H9 (cell line): ENCODE results near the gene ARHGAP15. TPM values are rescaled to one million over a fixed set of nuclear protein-coding genes. Genes with fewer than 3 reads are reported as not detected.

ENCODE experiments used
- DNase-seq: peaks from one replicate; pipeline ENCODE4 v3.0.0-alpha.2; 2017
- H2AFZ ChIP-seq: one replicate; pipeline ENCODE4 v1.6.1; 2013; ENCODE audit warnings: mild to moderate bottlenecking, low read length, control low read depth, moderate library complexity
- H2AK5ac ChIP-seq: 2 replicates; pipeline ENCODE4 v1.6.1; 2013; ENCODE audit warnings: low read length, control low read depth, mixed read lengths; ENCODE audit not compliant: insufficient read length
- H2BK120ac ChIP-seq: one replicate; pipeline ENCODE4 v1.6.1; 2013; ENCODE audit warnings: low read depth, mild to moderate bottlenecking, low read length, control low read depth, inconsistent platforms; ENCODE audit not compliant: poor library complexity, severe bottlenecking
- H2BK12ac ChIP-seq: 2 replicates; pipeline ENCODE4 v1.6.1; 2013; ENCODE audit warnings: low read length, control low read depth, mixed read lengths, low read depth; ENCODE audit not compliant: insufficient read length
- H2BK15ac ChIP-seq: 2 replicates; pipeline ENCODE4 v1.6.1; 2013; ENCODE audit warnings: low read depth, low read length, control low read depth
- H2BK20ac ChIP-seq: one replicate; pipeline ENCODE4 v1.6.1; 2013; ENCODE audit warnings: low read depth, mild to moderate bottlenecking, low read length, control low read depth, inconsistent platforms; ENCODE audit not compliant: poor library complexity, severe bottlenecking
- H2BK5ac ChIP-seq: 2 replicates; pipeline ENCODE4 v1.6.1; 2013; ENCODE audit warnings: low read length, control low read depth, mixed read lengths; ENCODE audit not compliant: insufficient read length
- H3K14ac ChIP-seq: 2 replicates; pipeline ENCODE4 v1.6.1; 2013; ENCODE audit warnings: low read length, control low read depth; ENCODE audit not compliant: insufficient read depth
- H3K18ac ChIP-seq: 2 replicates; pipeline ENCODE4 v1.6.1; 2013; ENCODE audit warnings: low read depth, mild to moderate bottlenecking, mixed read lengths, low read length, control low read depth; ENCODE audit not compliant: insufficient read length
- H3K23ac ChIP-seq: 2 replicates; pipeline ENCODE4 v1.6.1; 2013; ENCODE audit warnings: low read length, control low read depth, mixed read lengths, low read depth; ENCODE audit not compliant: insufficient read length
- H3K23me2 ChIP-seq: 2 replicates; pipeline ENCODE4 v1.6.1; 2013; ENCODE audit warnings: low read depth, mild to moderate bottlenecking, mixed read lengths, low read length, control low read depth; ENCODE audit not compliant: insufficient read length, poor library complexity, severe bottlenecking
- H3K27ac ChIP-seq: 2 replicates; pipeline ENCODE4 v1.5.1; 2013; ENCODE audit warnings: low read length, control low read depth, mixed read lengths, low read depth; ENCODE audit not compliant: insufficient read length
- H3K27me3 ChIP-seq: 2 replicates; pipeline ENCODE4 v1.6.1; 2013; ENCODE audit warnings: low read length, control low read depth, inconsistent platforms; ENCODE audit not compliant: insufficient read depth
- H3K4ac ChIP-seq: 2 replicates; pipeline ENCODE4 v1.6.1; 2013; ENCODE audit warnings: low read depth, mild to moderate bottlenecking, control low read depth, inconsistent platforms, low read length, moderate library complexity
- H3K4me1 ChIP-seq: 2 replicates; pipeline ENCODE4 v1.6.1; 2013; ENCODE audit warnings: low read length, control low read depth, inconsistent platforms; ENCODE audit not compliant: insufficient read depth
- H3K4me2 ChIP-seq: 2 replicates; pipeline ENCODE4 v1.6.1; 2013; ENCODE audit warnings: low read length, control low read depth, mixed read lengths; ENCODE audit not compliant: insufficient read length, insufficient read depth
- H3K56ac ChIP-seq: 2 replicates; pipeline ENCODE4 v1.6.1; 2013; ENCODE audit warnings: low read depth, mild to moderate bottlenecking, mixed read lengths, low read length, control low read depth; ENCODE audit not compliant: insufficient read length
- H3K79me1 ChIP-seq: 2 replicates; pipeline ENCODE4 v1.6.1; 2013; ENCODE audit warnings: low read depth, mild to moderate bottlenecking, moderate library complexity, low read length, control low read depth, inconsistent platforms; ENCODE audit not compliant: insufficient read depth, poor library complexity, severe bottlenecking
- H3K79me2 ChIP-seq: 2 replicates; pipeline ENCODE4 v1.6.1; 2013; ENCODE audit warnings: low read length, control low read depth, inconsistent platforms; ENCODE audit not compliant: insufficient read depth
- H3K9ac ChIP-seq: 2 replicates; pipeline ENCODE4 v1.6.1; 2013; ENCODE audit warnings: low read length, control low read depth, mixed read lengths; ENCODE audit not compliant: insufficient read length; ENCODE audit errors: extremely low read depth
- H3K9me3 ChIP-seq: one replicate; pipeline ENCODE4 v1.6.1; 2013; ENCODE audit warnings: low read depth, low read length, inconsistent platforms; ENCODE audit not compliant: control insufficient read depth
- H3T11ph ChIP-seq: one replicate; pipeline ENCODE4 v1.6.1; 2013; ENCODE audit warnings: mild to moderate bottlenecking, low read length, control low read depth, inconsistent platforms
- H4K20me1 ChIP-seq: one replicate; pipeline ENCODE4 v1.6.1; 2013; ENCODE audit not compliant: control insufficient read depth, insufficient read length, insufficient read depth
- H4K5ac ChIP-seq: 2 replicates; pipeline ENCODE4 v1.6.1; 2013; ENCODE audit warnings: low read depth, mild to moderate bottlenecking, mixed read lengths, low read length, control low read depth; ENCODE audit not compliant: insufficient read length
- H4K8ac ChIP-seq: replicated peaks from 2 replicates; pipeline ENCODE4 v1.6.1; 2013; ENCODE audit warnings: low read length, control low read depth, mixed read lengths, low read depth; ENCODE audit not compliant: insufficient read length
- H4K91ac ChIP-seq: 2 replicates; pipeline ENCODE4 v1.6.1; 2013; ENCODE audit warnings: low read depth, mild to moderate bottlenecking, moderate library complexity, mixed read lengths, low read length, control low read depth; ENCODE audit not compliant: insufficient read length
- H3K27ac Mint-ChIP-seq, 3 experiments: 2 replicates in 2 of 3; 3 replicates in 1 of 3; pipeline ENCODE4 v1.8.0; 2020 to 2021; ENCODE audit warnings: mixed read lengths in 3 of 3, mild to moderate bottlenecking in 1 of 3, moderate library complexity in 1 of 3
- H3K27me3 Mint-ChIP-seq: 2 replicates; pipeline ENCODE4 v1.8.0; 2021; ENCODE audit warnings: low read depth, mild to moderate bottlenecking, moderate library complexity, mixed read lengths
- H3K36me3 Mint-ChIP-seq, 3 experiments: 2 replicates in 2 of 3; 3 replicates in 1 of 3; pipeline ENCODE4 v1.8.0; 2020 to 2021; ENCODE audit warnings: low read depth in 3 of 3, mixed read lengths in 3 of 3; ENCODE audit not compliant: insufficient read depth in 1 of 3
- H3K4me1 Mint-ChIP-seq, 2 experiments: 2 replicates each; pipeline ENCODE4 v1.8.0; 2020; ENCODE audit warnings: mixed read lengths in 2 of 2
- H3K4me3 Mint-ChIP-seq, 2 experiments: 2 replicates in 1 of 2; 3 replicates in 1 of 2; pipeline ENCODE4 v1.8.0; 2020 to 2021; ENCODE audit warnings: mild to moderate bottlenecking in 2 of 2, mixed read lengths in 2 of 2, moderate library complexity in 1 of 2
- H3K9me3 Mint-ChIP-seq, 2 experiments: 2 replicates in 1 of 2; 3 replicates in 1 of 2; pipeline ENCODE4 v1.8.0; 2020; ENCODE audit warnings: mild to moderate bottlenecking in 2 of 2, mixed read lengths in 2 of 2, moderate library complexity in 1 of 2
- CTCF ChIP-seq: fragments of 200-600 bp; sonication (generic); conservative IDR thresholded peaks from 3 replicates; pipeline ENCODE4 v1.8.0; 2021; ENCODE audit warnings: antibody characterized with exemption, mild to moderate bottlenecking
- WGBS: extraction: QIAGEN DNeasy Blood & Tissue Kit; methylation state at CpG from one replicate; pipeline ENCODE4 v1.1.7; 2013; ENCODE audit warnings: missing lambda C conversion rate, low lambda C conversion rate, mixed read lengths; ENCODE audit not compliant: insufficient read length; ENCODE audit errors: extremely low coverage; 5-methylcytosine and 5-hydroxymethylcytosine counted together
- total RNA-seq: library from RNA; stranded (reverse); gene quantifications from 2 replicates; pipeline ENCODE4 v1.2.1, GENCODE V29; 2021

Gene ARHGAP15
- total RNA-seq, 1 experiment from 2014 or later, result not detected

GRCh38 chr2:143717053-143717452 lies 587.8 kb downstream of the ARHGAP15 start:
- Histone ChIP-seq H3K79me2 (no peaks in the 10 kb centered on the region), H4K5ac (no peak overlapping the region), H2AFZ (no peak overlapping the region), H3K9ac (no peak overlapping the region), H4K20me1 (no peaks in the 10 kb centered on the region), H3K23ac (no peak overlapping the region), H3T11ph (no peak overlapping the region), H2BK15ac (no peak overlapping the region), H4K91ac (no peak overlapping the region), H2BK12ac (no peak overlapping the region), H2BK120ac (no peak overlapping the region), H3K9me3 (no peaks in the 10 kb centered on the region), H3K14ac (no peak overlapping the region), H3K18ac (no peak overlapping the region), H3K27me3 (no peaks in the 10 kb centered on the region), H3K79me1 (no peaks in the 10 kb centered on the region), H3K4me1 (no peaks in the 10 kb centered on the region), H2AK5ac (no peak overlapping the region), H3K23me2 (no peaks in the 10 kb centered on the region), H3K56ac (no peak overlapping the region), H3K27ac (no peak overlapping the region), H2BK20ac (no peak overlapping the region), H3K4me2 (no peak overlapping the region), H2BK5ac (no peak overlapping the region), H3K4ac (no peak overlapping the region), H4K8ac (no peak overlapping the region)
- H3K27ac Mint-ChIP-seq, result no peak overlapping the region
- peaks cover 6 to 19% (median 9%) of the 10 kb centered on the region in 3 experiments; a peak in 6 of 7 replicates for H3K36me3 Mint-ChIP-seq
- peaks cover 5 to 15% of the 10 kb centered on the region in 2 experiments for H3K4me1 Mint-ChIP-seq
- TF ChIP-seq CTCF, result no peak
- no peak for DNase-seq
- no peak overlapping the region for H3K4me3 Mint-ChIP-seq
- H3K27me3 Mint-ChIP-seq, result peaks cover 3% of the 10 kb centered on the region; the same call in 1 of the 2 replicates
- peaks cover 13 to 14% of the 10 kb centered on the region in 2 experiments; a peak in 4 of 5 replicates for H3K9me3 Mint-ChIP-seq
- no CpG with 5 or more reads among the region's 6 CpGs for WGBS
